Mammary epithelial cell (primary cell): ENCODE results near the gene PGAP2.
"Not testable (repeated sequence)": the region's sequence is repeated elsewhere in the genome, so short reads cannot be mapped to it uniquely, and the experiment has no call there.

Experiments
- CTCF ChIP-seq, 2 donors: IDR thresholded peaks in 1 of 2; conservative IDR thresholded peaks in 1 of 2; 2 replicates each; pipeline ENCODE4 v1.5.1; 2011 to 2012; ENCODE audit warnings: inconsistent platforms in 2 of 2, low read length in 2 of 2, mild to moderate bottlenecking in 2 of 2, control low read depth in 1 of 2, low read depth in 1 of 2; ENCODE audit not compliant: insufficient read depth in 1 of 2; ENCODE audit errors: extremely low read depth in 1 of 2
- EZH2 ChIP-seq: IDR thresholded peaks from 2 replicates; pipeline ENCODE4 v1.6.1; 2012; ENCODE audit warnings: low read length, inconsistent platforms, borderline replicate concordance

GRCh38 chr11:3766836-3767235, 41.5 kb upstream of the PGAP2 start:
- not testable (repeated sequence) for TF ChIP-seq CTCF (conservative IDR thresholded peaks at IDR 0.05 in 1 of 2, IDR thresholded peaks at IDR 0.05 in 1 of 2; ENCODE audit: extremely low read depth in 1 of 2, insufficient read depth in 1 of 2, low read depth in 1 of 2, low read length in 2 of 2); EZH2
